Fibroblast of skin of right biceps (primary cell): ENCODE data around the gene PTPRT.

Experiments
- DNase-seq: peaks from one replicate; pipeline ENCODE4 v3.0.0-alpha.2; 2013

The PTPRT gene

GRCh38 chr20:42083280-42083679 lies 1106.4 kb downstream of the PTPRT start:
- no peak for DNase-seq

GRCh38 chr20:42082611-42083010 lies 1107.1 kb downstream of the PTPRT start:
- peak; percentile 28 for DNase-seq

DNA sequence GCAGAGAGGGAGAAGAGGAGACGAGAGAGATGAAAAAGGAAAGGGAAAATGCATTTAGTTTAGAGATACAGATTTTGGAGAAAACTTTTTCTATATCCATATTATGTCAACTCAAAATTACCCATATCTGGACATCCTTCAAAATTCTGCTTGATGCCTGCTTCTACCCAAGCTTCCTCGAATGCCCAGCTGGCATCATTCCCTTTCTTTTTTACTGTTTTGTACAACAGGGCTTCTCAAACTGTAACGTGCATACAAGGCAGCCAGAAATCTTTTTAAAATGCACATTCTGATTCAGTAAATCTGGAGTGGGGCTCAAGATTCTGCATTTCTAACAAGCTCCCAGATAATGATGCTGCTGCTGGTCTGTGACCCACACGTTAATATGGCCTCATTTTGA lies 1108.8 kb downstream of the PTPRT start:
- no peak for DNase-seq

- DNase-seq = no peak
Observed at GRCh38 chr20:42074944-42075343, 1114.8 kb downstream of the PTPRT start.

DNA sequence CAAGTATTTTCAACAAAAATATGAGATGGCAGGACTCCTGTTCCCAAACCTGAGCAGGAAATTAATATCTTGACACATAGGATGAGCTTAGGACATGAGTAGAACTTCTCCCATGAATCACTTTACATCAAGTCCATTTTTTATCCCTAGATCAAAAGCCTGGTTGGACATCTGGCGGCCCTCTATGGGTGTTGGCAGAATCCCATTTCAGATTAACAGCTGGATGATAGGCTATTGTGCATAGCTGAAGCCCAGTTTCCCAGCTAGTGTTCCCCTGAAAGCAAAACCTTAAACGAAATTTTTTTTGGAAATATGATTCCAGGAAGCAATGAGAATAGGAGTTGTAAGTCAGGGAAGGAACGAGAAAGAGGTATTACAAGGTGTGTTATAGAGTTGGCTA lies 1122.1 kb downstream of the PTPRT start:
- no peak for DNase-seq

DNA sequence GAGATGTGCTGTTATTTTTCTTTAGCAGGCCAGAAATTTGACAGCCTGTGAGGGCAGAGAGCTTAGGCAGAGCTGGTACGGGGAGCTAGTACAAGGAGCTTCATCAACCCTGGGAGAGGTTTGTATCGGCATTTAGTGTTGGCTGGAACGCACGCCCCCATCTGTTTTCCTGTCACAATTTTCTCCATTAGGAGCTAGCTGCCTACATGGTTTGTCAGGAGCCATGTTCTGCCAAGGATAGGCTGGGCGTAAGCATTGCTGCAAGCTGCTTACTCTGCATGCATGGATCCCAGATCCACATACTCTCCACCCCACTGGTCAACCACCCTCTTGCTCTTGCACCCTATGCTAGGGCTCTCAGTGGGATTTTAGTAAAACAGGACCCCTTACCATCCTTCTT lies 1122.5 kb downstream of the PTPRT start:
- no peak for DNase-seq

- DNase-seq = no peak
Observed at GRCh38 chr20:42063141-42063540, 1126.6 kb downstream of the PTPRT start.

GRCh38 chr20:42053350-42053749 lies 1136.4 kb downstream of the PTPRT start:
- no peak for DNase-seq

DNA sequence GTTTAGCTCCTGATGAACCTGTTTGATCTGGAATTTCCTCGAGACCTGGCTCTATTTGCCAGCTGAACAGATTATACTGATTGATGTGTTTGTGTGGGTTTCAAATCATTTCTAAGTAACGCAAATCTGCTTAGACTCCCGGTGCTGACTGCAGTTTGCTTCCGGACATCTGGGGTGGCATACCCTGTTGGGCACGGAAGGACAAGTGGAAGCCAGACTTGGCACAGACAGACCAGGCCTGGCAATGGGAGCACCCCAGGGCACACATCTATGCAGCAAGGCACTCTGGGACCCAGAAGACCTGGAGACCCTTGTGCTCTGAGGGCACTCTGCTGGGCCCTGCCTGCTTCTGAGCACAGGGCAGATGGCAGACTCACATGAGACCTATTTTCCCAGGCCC lies 1137.8 kb downstream of the PTPRT start:
- no peak for DNase-seq

GRCh38 chr20:42046371-42047085 lies 1143.2 kb downstream of the PTPRT start:
- DNase-seq = no peak

- no peak for DNase-seq
Observed at GRCh38 chr20:42043921-42044320, 1145.8 kb downstream of the PTPRT start.

DNA sequence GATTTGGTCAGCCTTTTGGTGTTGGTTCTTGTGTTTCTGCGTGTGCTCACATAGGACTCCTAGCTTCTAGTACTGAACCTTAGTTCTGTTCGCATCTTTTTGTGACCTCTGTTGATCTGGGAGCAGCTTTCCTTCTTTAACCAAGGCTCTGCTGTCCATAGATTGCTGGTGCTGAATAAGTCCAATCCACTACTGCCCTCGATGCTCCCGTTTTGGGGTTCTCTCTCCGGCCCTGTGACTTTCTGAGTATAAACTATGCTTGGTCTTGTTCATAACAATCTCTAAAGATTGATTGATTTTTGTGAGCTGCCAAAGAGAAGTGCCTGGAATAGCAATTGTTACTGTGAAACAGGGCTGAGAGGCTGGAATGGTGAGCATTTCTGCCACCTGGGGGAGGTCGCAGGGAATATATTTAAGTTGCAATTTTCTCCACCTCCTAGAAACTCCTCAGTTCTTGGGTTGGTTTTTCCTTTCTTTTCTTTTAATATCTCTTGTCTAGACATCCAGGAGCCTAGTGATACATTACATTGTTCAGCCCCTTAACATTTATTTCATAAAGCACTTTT lies 1148.6 kb downstream of the PTPRT start:
- no peak for DNase-seq

DNA sequence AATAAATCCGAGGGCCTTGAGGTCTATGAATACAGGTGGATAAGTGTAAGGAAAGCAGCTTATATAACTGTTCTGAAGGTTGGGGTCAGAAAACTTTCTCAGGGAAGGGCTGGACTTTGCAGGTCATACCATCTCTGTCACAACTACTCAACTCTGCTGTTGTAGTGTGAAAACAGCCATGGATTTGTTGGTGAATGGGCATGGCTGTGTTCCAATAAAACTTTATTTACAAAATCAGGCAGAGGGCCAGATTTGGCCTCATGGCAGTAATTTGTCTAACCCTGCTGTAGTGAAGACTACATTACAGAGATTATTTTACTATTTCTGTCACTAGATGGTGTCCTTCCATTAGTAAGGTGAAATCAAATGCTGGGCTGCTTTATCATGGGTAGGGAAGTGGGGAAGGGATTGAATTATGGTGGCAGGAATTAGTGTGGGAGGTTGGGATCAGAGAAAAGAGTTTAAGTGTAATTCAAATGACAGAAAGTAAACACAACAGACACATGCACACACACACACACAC lies 1161.9 kb downstream of the PTPRT start:
- no peak for DNase-seq

GRCh38 chr20:42026599-42026998 lies 1163.1 kb downstream of the PTPRT start:
- no peak for DNase-seq

DNA sequence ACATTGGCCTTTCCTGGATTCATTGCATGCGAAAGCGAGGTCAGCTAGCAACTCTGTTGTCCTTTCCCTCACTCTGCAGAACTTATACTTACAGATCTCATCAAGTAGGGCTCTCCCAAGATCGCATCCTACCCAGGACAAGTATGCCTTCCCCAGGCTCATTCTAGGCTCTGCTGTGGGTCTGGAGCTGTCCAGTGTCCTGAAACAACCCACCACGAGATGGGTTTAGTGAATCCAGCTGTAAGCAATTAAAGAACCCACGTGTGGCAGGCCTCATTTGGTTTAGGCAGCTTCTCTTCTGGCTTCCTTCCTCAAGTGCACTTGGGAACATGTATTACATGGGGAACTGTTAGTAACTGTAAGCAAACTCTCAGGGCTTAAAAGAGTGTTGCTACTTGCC lies 1165.1 kb downstream of the PTPRT start:
- peak; percentile 4 for DNase-seq
